HepG2 (cell line): ENCODE data around the gene TSGA10IP. TPM values are rescaled to one million over a fixed set of nuclear protein-coding genes. Genes with fewer than 3 reads are reported as not detected.
A peak's percentile ranks its signal among the peaks of the same experiment; 100 is the strongest.

Experiments
- ATAC-seq: fragments of 200-7000 bp; cut with Tn5 transposase; 3 replicates; pipeline ENCODE4 v1.9.1; 2020; ENCODE audit warnings: mild to moderate bottlenecking, moderate library complexity
- BruUV-seq: library from RNA; stranded (reverse); fragments of 400-500 nt; replicated peaks from 2 replicates; lab custom pipeline; 2021; lab: Mats Ljungman, UMichigan
- CTCF ChIA-PET: fragments of 300-600 bp; formaldehyde crosslinking; extraction: SDS; loops from one replicate; lab custom pipeline; 2021; ENCODE audit warnings: low total read pairs, inconsistent platforms, low intra/inter-chr PET ratio; lab: Yijun Ruan, JAX
- POLR2A ChIA-PET: fragments of 350-600 bp; sonication (Branson Sonifier 250); formaldehyde crosslinking; loops from one replicate; lab custom pipeline; 2020; ENCODE audit warnings: antibody characterized with exemption, inconsistent platforms; lab: Yijun Ruan, JAX
- DNase-seq: peaks from one replicate; pipeline ENCODE4 v3.0.0-alpha.2; 2015; ENCODE audit warnings: low spot score
- FAIRE-seq: peaks from 3 replicates; lab custom pipeline; 2011; peaks lifted over from hg19 to GRCh38; lab: Jason Lieb, UNC
- H2AFZ ChIP-seq: one replicate; pipeline ENCODE4 v1.6.1; 2011; ENCODE audit warnings: low read length, inconsistent platforms
- H3K27ac ChIP-seq: fragments of 300-600 bp; 3 replicates; pipeline ENCODE4 v1.8.0; 2011; ENCODE audit warnings: mixed run types, mild to moderate bottlenecking, mixed read lengths, low read length, inconsistent platforms; ENCODE audit not compliant: insufficient read depth; ENCODE audit errors: extremely low read length
- H3K27me3 ChIP-seq, 2 experiments: fragments of 200-600 bp in 1 of 2; 2 replicates in 1 of 2; 3 replicates in 1 of 2; pipeline versions ENCODE4 v1.6.0 to v1.8.0; 2011; ENCODE audit warnings: low read length in 2 of 2, mild to moderate bottlenecking in 2 of 2, moderate library complexity in 2 of 2, inconsistent platforms in 1 of 2; ENCODE audit not compliant: insufficient read depth in 2 of 2, control insufficient read depth in 1 of 2
- H3K36me3 ChIP-seq, 2 experiments: fragments of 200-600 bp in 1 of 2; replicated peaks in 1 of 2; 2 replicates in 1 of 2; 3 replicates in 1 of 2; pipeline versions ENCODE4 v1.5.1 to v1.8.0; 2011; ENCODE audit warnings: low read length in 2 of 2, inconsistent platforms in 1 of 2; ENCODE audit not compliant: insufficient read depth in 2 of 2, control insufficient read depth in 1 of 2
- H3K4me1 ChIP-seq: 2 replicates; pipeline ENCODE4 v1.5.1; 2012; ENCODE audit warnings: low read length, inconsistent platforms; ENCODE audit not compliant: insufficient read depth
- H3K4me2 ChIP-seq: 2 replicates; pipeline ENCODE4 v1.6.0; 2011; ENCODE audit warnings: low read depth, low read length, inconsistent platforms
- H3K4me3 ChIP-seq, 3 experiments: fragments of 200-600 bp in 1 of 3; sonication (generic), shearing (Covaris generic) in 1 of 3; replicated peaks in 1 of 3; 2 replicates each; pipeline ENCODE4 v1.5.1; 2011 to 2016; ENCODE audit warnings: low read length in 3 of 3, inconsistent platforms in 2 of 3, low read depth in 2 of 3, mild to moderate bottlenecking in 2 of 3, control low read depth in 1 of 3, mixed read lengths in 1 of 3; ENCODE audit not compliant: insufficient read depth in 1 of 3
- H3K79me2 ChIP-seq: one replicate; pipeline ENCODE4 v1.6.1; 2011; ENCODE audit warnings: low read length, inconsistent platforms; ENCODE audit not compliant: insufficient read depth
- H3K9ac ChIP-seq: 2 replicates; pipeline ENCODE4 v1.6.0; 2011; ENCODE audit warnings: mild to moderate bottlenecking, low read depth, low read length, inconsistent platforms; ENCODE audit not compliant: insufficient read depth
- H3K9me3 ChIP-seq: 2 replicates; pipeline ENCODE4 v1.5.1; 2012; ENCODE audit warnings: mild to moderate bottlenecking, low read length
- H4K20me1 ChIP-seq: 2 replicates; pipeline ENCODE4 v1.6.0; 2011; ENCODE audit warnings: inconsistent platforms, mild to moderate bottlenecking, low read length, moderate library complexity; ENCODE audit not compliant: insufficient read depth
- AKAP8 ChIP-seq: sonication (generic); formaldehyde crosslinking; IDR thresholded peaks from 2 replicates; pipeline ENCODE4 v1.5.1; 2020; ENCODE audit warnings: mild to moderate bottlenecking, missing genetic modification reagents
- BRD4 ChIP-seq: sonication (generic); formaldehyde crosslinking; IDR thresholded peaks from 2 replicates; pipeline ENCODE4 v1.4.0; 2020; ENCODE audit warnings: missing genetic modification reagents
- KDM1A ChIP-seq: IDR thresholded peaks from 2 replicates; pipeline ENCODE4 v1.6.1; 2016; ENCODE audit warnings: missing compliant biosample characterization
- RFX5 ChIP-seq: IDR thresholded peaks from 2 replicates; pipeline ENCODE4 v1.6.1; 2011; ENCODE audit warnings: low read depth, low read length, improper control_type of control experiment
- RXRA ChIP-seq: sonication (generic); formaldehyde crosslinking; IDR thresholded peaks from 2 replicates; pipeline ENCODE4 v1.5.1; 2020; ENCODE audit warnings: missing genetic modification reagents
- ZFP1 ChIP-seq: IDR thresholded peaks from 2 replicates; pipeline ENCODE4 v1.6.1; 2016
- ZNF10 ChIP-seq: sonication (generic); formaldehyde crosslinking; IDR thresholded peaks from 2 replicates; pipeline ENCODE4 v1.4.0; 2020; ENCODE audit warnings: mild to moderate bottlenecking, low read depth, missing genetic modification reagents, borderline replicate concordance
- ZNF264 ChIP-seq: sonication (generic); formaldehyde crosslinking; IDR thresholded peaks from 2 replicates; pipeline ENCODE4 v1.4.0; 2020; ENCODE audit warnings: missing genetic modification reagents
- ZNF34 ChIP-seq: sonication (generic); formaldehyde crosslinking; IDR thresholded peaks from 2 replicates; pipeline ENCODE4 v1.4.0; 2020; ENCODE audit warnings: mild to moderate bottlenecking, missing genetic modification reagents, borderline replicate concordance
- ZNF44 ChIP-seq: sonication (generic); formaldehyde crosslinking; IDR thresholded peaks from 2 replicates; pipeline ENCODE4 v1.5.1; 2020; ENCODE audit warnings: mild to moderate bottlenecking, missing genetic modification reagents
- ZNF629 ChIP-seq: sonication (generic); formaldehyde crosslinking; conservative IDR thresholded peaks from 2 replicates; pipeline ENCODE4 v1.5.0; 2020; ENCODE audit warnings: missing genetic modification reagents
- WGBS: methylation state at CpG from one replicate; pipeline ENCODE4 v1.1.6; 2017; ENCODE audit warnings: low lambda C conversion rate; 5-methylcytosine and 5-hydroxymethylcytosine counted together
- in situ Hi-C: cut with HindIII; loops from 2 replicates; pipeline ENCODE4 v1.10.0; 2017; ENCODE audit warnings: low pct_unique_long_range_greater_than_20kb; ENCODE audit not compliant: extremely low pct_ligation_motif_present
- intact Hi-C: fragments of 100-400 bp; cut with micrococcal nuclease; formaldehyde crosslinking; loops from one replicate; pipeline ENCODE4 v1.10.0; 2022; ENCODE audit not compliant: unreplicated experiment
- polyA plus RNA-seq, 8 experiments: library from polyadenylated mRNA; depleted of rRNA in 3 of 8; stranded (reverse) in 7 of 8; unstranded in 1 of 8; fragments of >200 nt; fragmentation: Illumina TruSeq in 4 of 8; extraction: Trizol in 4 of 8; gene quantifications; 2 replicates each; pipeline versions ENCODE4 v1.2.1 to v1.2.3, GENCODE V29; 2011 to 2016; ENCODE audit warnings: low read depth in 4 of 8, missing spikeins in 1 of 8, mixed read lengths in 1 of 8; ENCODE audit not compliant: insufficient read depth in 1 of 8
- total RNA-seq, 5 experiments: library from RNA; depleted of rRNA; stranded (reverse); fragments of >200 nt; fragmentation: Illumina TruSeq; extraction: Trizol; gene quantifications; 2 replicates each; pipeline ENCODE4 v1.2.3, GENCODE V29; 2016; ENCODE audit warnings: low read depth in 1 of 5

TSGA10IP gene
- total and polyA plus RNA-seq, 2 of the 13 experiments (the other 11 are each of a cell fraction or from before 2014, with no cell fraction given), result not detected

- 83% methylated on average over 8 of the region's 8 CpGs for WGBS
- Histone ChIP-seq H3K9ac (no peak overlapping the region), H3K36me3 (no peaks in the 10 kb centered on the region), H3K4me2 (no peak overlapping the region), H3K4me1 (peaks cover 59% of the 10 kb centered on the region), H2AFZ (no peak overlapping the region), H3K79me2 (no peaks in the 10 kb centered on the region), H4K20me1 (no peaks in the 10 kb centered on the region), H3K27me3 (no peaks in the 10 kb centered on the region), H3K9me3 (no peaks in the 10 kb centered on the region), H3K27ac (no peak overlapping the region), H3K4me3 (no peak overlapping the region)
- BruUV-seq, result no TSS peak
- FAIRE-seq (no peak), DNase-seq (no peak), ATAC-seq (no peak)
- no peak for TF ChIP-seq RFX5
- no peak for TF ChIP-seq RXRA
- TF ChIP-seq ZNF10 (CRISPR knock-in tag), result no peak
- TF ChIP-seq AKAP8 (CRISPR knock-in tag), result no peak
- TF ChIP-seq ZNF264 (CRISPR knock-in tag), result no peak
- TF ChIP-seq ZNF629 (CRISPR knock-in tag), result no peak
- no peak for TF ChIP-seq BRD4 (CRISPR knock-in tag)
- TF ChIP-seq KDM1A (CRISPR knock-in tag), result no peak
- TF ChIP-seq ZNF44 (CRISPR knock-in tag), result no peak
- no peak for TF ChIP-seq ZNF34 (CRISPR knock-in tag)
- ChIA-PET POLR2A (no interaction called here), CTCF (no interaction called here)
- intact Hi-C loops, result no loop called here
- in situ Hi-C loops, result no loop called here
These were observed 9.5 kb downstream of the TSGA10IP start for GRCh38 chr11:65954771-65955170.

GRCh38 chr11:65958291-65958690 lies 13.0 kb downstream of the TSGA10IP start:
- Histone ChIP-seq H2AFZ (no peak overlapping the region), H3K36me3 (no peaks in the 10 kb centered on the region), H3K27me3 (no peaks in the 10 kb centered on the region; a peak in 1 of 5 replicates), H3K4me3 (no peak overlapping the region), H3K9me3 (no peaks in the 10 kb centered on the region), H3K79me2 (peaks cover 15% of the 10 kb centered on the region), H3K9ac (no peak overlapping the region), H3K4me2 (no peak overlapping the region), H3K4me1 (peaks cover 60% of the 10 kb centered on the region), H4K20me1 (no peaks in the 10 kb centered on the region), H3K27ac (no peak overlapping the region)
- DNase-seq (no peak), ATAC-seq (no peak), FAIRE-seq (no peak)
- 65% methylated on average over 4 of the region's 4 CpGs for WGBS
- intact Hi-C loops, result no loop called here
- BruUV-seq, result no TSS peak
- no peak for TF ChIP-seq ZFP1
- 0 out of 2 replicates have a peak, but pooled peaks have one; percentile 9 for TF ChIP-seq ZNF629 (CRISPR knock-in tag)
- POLR2A ChIA-PET, result interaction anchor here (1.3 kb wide), 1 partner anchor 70 kb away, joined by 5 read pairs; the partner anchor contains the start of gene FIBP
- CTCF ChIA-PET, result no interaction called here
- in situ Hi-C loops, result no loop called here
